ENCODE data around the gene TRIP12.
"Not testable (repeated sequence)": the region's sequence is repeated elsewhere in the genome, so short reads cannot be mapped to it uniquely, and the experiment has no call there.

The TRIP12 gene

GRCh38 chr2:229779650-229780049 lies 142.2 kb downstream of the TRIP12 start:
- no peak for DNase-seq (ENCODE audit: low read depth in 2 of 3, low spot score in 1 of 3)

- DNase-seq (ENCODE audit: low read depth in 2 of 3, low spot score in 1 of 3), result no peak
Observed at GRCh38 chr2:229777716-229778115, 144.1 kb downstream of the TRIP12 start.

- DNase-seq (ENCODE audit: low read depth in 2 of 3, low spot score in 1 of 3), result no peak
Observed at GRCh38 chr2:229775614-229776313, 146.0 kb downstream of the TRIP12 start.

GRCh38 chr2:229774237-229774636 lies 147.6 kb downstream of the TRIP12 start:
- DNase-seq (ENCODE audit: low read depth in 2 of 3, low spot score in 1 of 3), result no peak

GRCh38 chr2:229768235-229768634 lies 153.6 kb downstream of the TRIP12 start:
- no peak for DNase-seq (ENCODE audit: low read depth in 2 of 3, low spot score in 1 of 3)

- DNase-seq (ENCODE audit: low read depth in 2 of 3, low spot score in 1 of 3), result no peak
Observed at GRCh38 chr2:229765721-229766120, 156.1 kb downstream of the TRIP12 start.

GRCh38 chr2:229761663-229762062 lies 160.1 kb downstream of the TRIP12 start:
- DNase-seq (ENCODE audit: low read depth in 2 of 3, low spot score in 1 of 3), result no peak

GRCh38 chr2:229757462-229757861 lies 164.3 kb downstream of the TRIP12 start:
- not testable (repeated sequence) for DNase-seq (ENCODE audit: low read depth in 2 of 3, low spot score in 1 of 3)

GRCh38 chr2:229752970-229753729 lies 168.7 kb downstream of the TRIP12 start:
- no peak for DNase-seq (ENCODE audit: low read depth in 2 of 3, low spot score in 1 of 3)

- DNase-seq (ENCODE audit: low read depth in 2 of 3, low spot score in 1 of 3), result no peak
Observed at GRCh38 chr2:229749779-229750178, 172.0 kb downstream of the TRIP12 start.

- DNase-seq (ENCODE audit: low read depth in 2 of 3, low spot score in 1 of 3), result no peak
Observed at GRCh38 chr2:229748950-229749349, 172.9 kb downstream of the TRIP12 start.

GRCh38 chr2:229742691-229743090 lies 179.1 kb downstream of the TRIP12 start:
- DNase-seq (ENCODE audit: low read depth in 2 of 3, low spot score in 1 of 3), result not testable (repeated sequence)

- DNase-seq (ENCODE audit: low read depth in 2 of 3, low spot score in 1 of 3), result no peak
Observed at GRCh38 chr2:229740279-229740678, 181.5 kb downstream of the TRIP12 start.

- DNase-seq (ENCODE audit: low read depth in 2 of 3, low spot score in 1 of 3), result no peak
Observed at GRCh38 chr2:229738024-229738625, 183.7 kb downstream of the TRIP12 start.

GRCh38 chr2:229734410-229734809 lies 187.4 kb downstream of the TRIP12 start:
- DNase-seq (ENCODE audit: low read depth in 2 of 3, low spot score in 1 of 3), result no peak

GRCh38 chr2:229733611-229734245 lies 188.1 kb downstream of the TRIP12 start:
- DNase-seq (ENCODE audit: low read depth in 2 of 3, low spot score in 1 of 3), result no peak

GRCh38 chr2:229732897-229733296 lies 188.9 kb downstream of the TRIP12 start:
- DNase-seq (ENCODE audit: low read depth in 2 of 3, low spot score in 1 of 3), result no peak

- no peak for DNase-seq (ENCODE audit: low read depth in 2 of 3, low spot score in 1 of 3)
Observed at GRCh38 chr2:229731916-229732315, 189.9 kb downstream of the TRIP12 start.

GRCh38 chr2:229731363-229731762 lies 190.4 kb downstream of the TRIP12 start:
- DNase-seq (ENCODE audit: low read depth in 2 of 3, low spot score in 1 of 3), result no peak

- no peak for DNase-seq (ENCODE audit: low read depth in 2 of 3, low spot score in 1 of 3)
Observed at GRCh38 chr2:229728370-229728769, 193.4 kb downstream of the TRIP12 start.

GRCh38 chr2:229726643-229727042 lies 195.2 kb downstream of the TRIP12 start:
- no peak for DNase-seq (ENCODE audit: low read depth in 2 of 3, low spot score in 1 of 3)
